H7 (cell line): ENCODE results near the gene ZNF670. TPM values are rescaled to one million over a fixed set of nuclear protein-coding genes. Genes with fewer than 3 reads are reported as not detected.
A peak's percentile ranks its signal among the peaks of the same experiment; 100 is the strongest.
"Not testable (repeated sequence)": the region's sequence is repeated elsewhere in the genome, so short reads cannot be mapped to it uniquely, and the experiment has no call there.

Source experiments
- DNase-seq: peaks from one replicate; pipeline ENCODE4 v3.0.0; 2012
- H3K27me3 ChIP-seq: 2 replicates; pipeline ENCODE4 v1.6.0; 2011; ENCODE audit warnings: mild to moderate bottlenecking, low read length; ENCODE audit not compliant: control insufficient read depth, insufficient read depth
- H3K36me3 ChIP-seq: replicated peaks from 2 replicates; pipeline ENCODE4 v1.5.1; 2011; ENCODE audit warnings: low read length; ENCODE audit not compliant: control insufficient read depth, insufficient read depth
- H3K4me3 ChIP-seq: 2 replicates; pipeline ENCODE4 v1.5.1; 2011; ENCODE audit warnings: low read depth, mild to moderate bottlenecking, control low read depth, low read length, moderate library complexity; ENCODE audit not compliant: insufficient read depth
- total RNA-seq: library from RNA; depleted of rRNA; stranded (reverse); fragments of >200 nt; shearing (Covaris generic); gene quantifications from 2 replicates; pipeline ENCODE4 v1.2.3, GENCODE V29; 2014; rRNA removed

Gene ZNF670
- total RNA-seq, result 16.4 and 28.7 TPM in 2 replicates

- Histone ChIP-seq H3K36me3 (no peaks in the 10 kb centered on the region; the same call in 1 of the 2 replicates), H3K27me3 (no peaks in the 10 kb centered on the region), H3K4me3 (peak within 1 kb of the TSS; percentile 98)
- peak; percentile 96 for DNase-seq
These were observed at the start of gene ZNF670 for GRCh38 chr1:247078258-247079140. Gene ZNF670 (minus strand): TSS chr1:247078811. CDS start chr1:247078596, 215 bp downstream.

- DNase-seq, H3K36me3 ChIP-seq, H3K27me3 ChIP-seq: not testable (repeated sequence)
- H3K4me3 ChIP-seq, result peak overlapping the region; percentile 25; the same call in 1 of the 2 replicates
These were observed 49.1 kb upstream of the ZNF670 start for GRCh38 chr1:247127519-247128282.

- not testable (repeated sequence) for H3K36me3 ChIP-seq, H3K27me3 ChIP-seq, DNase-seq
These were observed 48.0 kb upstream of the ZNF670 start for GRCh38 chr1:247126601-247127000.

GRCh38 chr1:247126166-247126565 lies 47.6 kb upstream of the ZNF670 start:
- not testable (repeated sequence) for H3K4me3 ChIP-seq, H3K36me3 ChIP-seq, H3K27me3 ChIP-seq, DNase-seq

More at GRCh38 chr1:247126601-247127000, 48.0 kb upstream of the ZNF670 start:
- H3K4me3 ChIP-seq, result not testable (repeated sequence)

- no peaks in the 10 kb centered on the region; the same call in 1 of the 2 replicates for H3K27me3 ChIP-seq
- no peak overlapping the region for H3K4me3 ChIP-seq
- H3K36me3 ChIP-seq, result no peaks in the 10 kb centered on the region
- no peak for DNase-seq
These were observed 42.8 kb upstream of the ZNF670 start for GRCh38 chr1:247121382-247121781.

GRCh38 chr1:247120408-247120668 lies 41.7 kb upstream of the ZNF670 start:
- not testable (repeated sequence) for H3K4me3 ChIP-seq, DNase-seq, H3K27me3 ChIP-seq, H3K36me3 ChIP-seq

- Histone ChIP-seq H3K36me3 (no peaks in the 10 kb centered on the region), H3K4me3 (no peak overlapping the region), H3K27me3 (no peaks in the 10 kb centered on the region; the same call in 1 of the 2 replicates)
- no peak for DNase-seq
These were observed 41.2 kb upstream of the ZNF670 start for GRCh38 chr1:247119600-247120407.

- peak; percentile 93 for DNase-seq
These were observed 40.4 kb upstream of the ZNF670 start for GRCh38 chr1:247118946-247119446.

GRCh38 chr1:247115545-247115944 lies 36.9 kb upstream of the ZNF670 start:
- no peak overlapping the region for H3K4me3 ChIP-seq
- peak; percentile 47 for DNase-seq
- H3K27me3 ChIP-seq, result peaks cover 29% of the 10 kb centered on the region
- no peaks in the 10 kb centered on the region for H3K36me3 ChIP-seq

More at GRCh38 chr1:247118946-247119446, 40.4 kb upstream of the ZNF670 start:
- H3K4me3 ChIP-seq, result no peak overlapping the region
- no peaks in the 10 kb centered on the region; the same call in 1 of the 2 replicates for H3K27me3 ChIP-seq
- no peaks in the 10 kb centered on the region for H3K36me3 ChIP-seq

- Histone ChIP-seq H3K27me3 (peaks cover 31% of the 10 kb centered on the region), H3K36me3 (no peaks in the 10 kb centered on the region), H3K4me3 (no peak overlapping the region)
- DNase-seq, result no peak
These were observed 36.5 kb upstream of the ZNF670 start for GRCh38 chr1:247115141-247115510.

GRCh38 chr1:247114351-247115140 lies 35.9 kb upstream of the ZNF670 start:
- Histone ChIP-seq H3K4me3 (no peak overlapping the region), H3K27me3 (peaks cover 37% of the 10 kb centered on the region), H3K36me3 (no peaks in the 10 kb centered on the region)
- no peak for DNase-seq

- no peaks in the 10 kb centered on the region for H3K36me3 ChIP-seq
- H3K4me3 ChIP-seq, result no peak overlapping the region
- DNase-seq, result no peak
- H3K27me3 ChIP-seq, result peaks cover 42% of the 10 kb centered on the region
These were observed 35.2 kb upstream of the ZNF670 start for GRCh38 chr1:247113733-247114271.

- no peaks in the 10 kb centered on the region for H3K36me3 ChIP-seq
- DNase-seq, result peak; percentile 54
- no peak overlapping the region for H3K4me3 ChIP-seq
- H3K27me3 ChIP-seq, result peaks cover 44% of the 10 kb centered on the region
These were observed 34.5 kb upstream of the ZNF670 start for GRCh38 chr1:247113094-247113497.
